Pancreas (tissue), 10 donors: ENCODE data around the gene BCAP31. TPM values are rescaled to one million over a fixed set of nuclear protein-coding genes. Genes with fewer than 3 reads are reported as not detected.
"Not testable (repeated sequence)": the region's sequence is repeated elsewhere in the genome, so short reads cannot be mapped to it uniquely, and the experiment has no call there.

Experiments
- ATAC-seq, 4 donors: fragments of 200-7000 bp; cut with Tn5 transposase; one replicate each; pipeline versions ENCODE4 v1.8.0 to v1.9.1; 2020; ENCODE audit warnings: mild to moderate bottlenecking in 4 of 4, moderate library complexity in 4 of 4
- DNase-seq, 6 donors: peaks; one replicate each; pipeline ENCODE4 v3.0.0-alpha.2; 2020
- FAIRE-seq: peaks from 2 replicates; lab custom pipeline; 2012; peaks lifted over from hg19 to GRCh38; lab: Jason Lieb, UNC
- H3K27ac ChIP-seq, 4 donors: fragments of 200-600 bp; sonication (generic); 1 replicate in 3 of 4; 2 replicates in 1 of 4; pipeline versions ENCODE4 v1.5.0 to v1.8.0; 2020
- H3K27me3 ChIP-seq, 4 donors: fragments of 200-600 bp; one replicate each; pipeline ENCODE4 v1.8.0; 2021
- H3K36me3 ChIP-seq, 3 donors: fragments of 200-600 bp; sonication (generic) in 1 of 3; one replicate each; pipeline versions ENCODE4 v1.5.0 to v1.8.0; 2020 to 2021
- H3K4me1 ChIP-seq, 3 donors: fragments of 200-600 bp; one replicate each; pipeline ENCODE4 v1.8.0; 2021
- H3K4me3 ChIP-seq, 4 donors: fragments of 200-600 bp; sonication (generic) in 2 of 4; one replicate each; pipeline versions ENCODE4 v1.5.0 to v1.8.0; 2020 to 2021
- H3K9me3 ChIP-seq, 4 donors: fragments of 200-600 bp; one replicate each; pipeline ENCODE4 v1.8.0; 2021
- WGBS, 2 donors: extraction: QIAGEN DNeasy Blood & Tissue Kit; methylation state at CpG; one replicate each; pipeline ENCODE4 v1.1.7; 2013; 5-methylcytosine and 5-hydroxymethylcytosine counted together
- intact Hi-C, 3 donors: fragments of 100-400 bp; cut with DNase I; formaldehyde crosslinking; loops; one replicate each; pipeline versions ENCODE4 v1.11.1 to v1.14.2; 2022
- polyA plus RNA-seq, 2 donors: library from polyadenylated mRNA; stranded (reverse); fragments of 200-250 nt; gene quantifications; one replicate each; pipeline ENCODE4 v1.2.3, GENCODE V29; 2013
- total RNA-seq, 6 donors: library from RNA; stranded (reverse); fragmentation: NEBNext Ultra II Directional in 4 of 6; extraction: Animal tissue kit (Norgen Biotek cat#: 25700) in 4 of 6; gene quantifications; one replicate each; pipeline versions ENCODE4 v1.2.1 to v1.2.4, GENCODE V29; 2021 to 2023
- TF ChIP-seq, protein P1 (sequence below), 4 donors: fragments of 200-600 bp; sonication (generic) in 3 of 4; IDR thresholded peaks; one replicate each; pipeline versions ENCODE4 v1.5.0 to v1.8.0; 2021; ENCODE audit warnings: antibody characterized with exemption in 4 of 4
- donor health status: healthy with polysubstance abuse.
- donor health status: DM: no; HTN: no; CAD: no; lungs with moderate emphysema.
- donor health status: DM: no; HTN: no; CAD: no.
- donor health status: control.
- donor health status: control.
- donor health status: Bipolar disorder and iron deficiency.
- donor health status: DM: yes; HTN: yes; CAD: no.
- donor health status: DM: no; HTN: no; CAD: no.
- donor health status: DM: no; HTN: no; CAD: no.
- donor health status: DM: yes; HTN: yes; CAD: no.

Gene BCAP31
- total and polyA plus RNA-seq, 8 donors = 66.3 to 118 (median 85.6) TPM

DNA sequence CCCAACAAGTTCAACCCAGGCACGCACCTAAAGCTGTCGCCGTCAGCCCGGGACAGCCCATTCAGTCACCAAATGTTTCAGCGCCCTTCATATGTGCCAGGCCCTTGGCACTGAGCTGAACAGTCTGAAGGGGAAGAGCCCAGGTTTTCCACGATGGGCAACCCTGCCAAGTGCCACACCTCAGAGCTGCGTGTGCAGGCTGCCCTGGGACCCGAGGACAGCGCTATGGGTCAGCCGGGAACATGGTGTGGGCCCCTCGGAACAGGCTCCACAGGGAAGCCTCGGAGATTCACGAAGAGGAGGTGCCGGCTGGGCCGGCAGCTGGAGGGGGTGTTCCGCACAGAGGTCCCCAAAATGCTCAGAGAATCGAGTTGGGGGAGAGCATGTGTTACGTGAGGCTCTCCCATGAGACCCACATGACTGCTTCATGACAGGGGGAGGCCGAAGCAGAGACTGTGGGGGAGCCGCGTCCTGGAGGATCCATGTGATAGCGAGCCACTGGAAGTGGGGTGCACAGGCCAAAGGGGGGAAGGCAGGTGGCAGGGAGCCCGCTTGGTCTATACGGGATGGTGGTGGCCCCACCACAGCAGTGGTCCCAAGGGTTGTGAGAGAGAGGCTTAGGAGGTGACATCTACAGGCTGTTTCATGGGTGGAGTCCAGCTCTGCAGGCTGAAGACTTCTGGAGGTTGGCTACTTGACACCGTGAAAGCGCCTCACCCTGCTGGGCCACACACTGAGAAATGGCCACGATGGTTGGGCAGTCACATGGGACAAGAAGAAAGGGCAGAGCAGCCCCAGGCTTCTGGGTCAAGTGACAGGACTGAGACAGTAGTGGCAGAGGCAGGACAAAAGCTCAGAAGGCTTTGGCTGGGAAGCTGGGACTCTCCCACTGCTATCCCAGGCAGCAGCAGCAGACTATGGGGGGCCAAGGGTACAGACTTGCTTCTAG is 14.2 kb downstream of the BCAP31 start:
- Histone ChIP-seq H3K9me3 (no peaks in the 10 kb centered on the region), H3K27me3 (no peaks in the 10 kb centered on the region), H3K36me3 (peaks cover 0 to 7% (median 6%) of the 10 kb centered on the region in 3 donors), H3K4me3 (no peak overlapping the region), H3K27ac (no peak overlapping the region), H3K4me1 (peaks cover 0 to 4% (median 0%) of the 10 kb centered on the region in 3 donors)
- WGBS, 2 donors = 80 to 85% methylated on average over 27 of the region's 27 CpGs
- intact Hi-C loops = no loop called here
- TF ChIP-seq, protein P1, sequence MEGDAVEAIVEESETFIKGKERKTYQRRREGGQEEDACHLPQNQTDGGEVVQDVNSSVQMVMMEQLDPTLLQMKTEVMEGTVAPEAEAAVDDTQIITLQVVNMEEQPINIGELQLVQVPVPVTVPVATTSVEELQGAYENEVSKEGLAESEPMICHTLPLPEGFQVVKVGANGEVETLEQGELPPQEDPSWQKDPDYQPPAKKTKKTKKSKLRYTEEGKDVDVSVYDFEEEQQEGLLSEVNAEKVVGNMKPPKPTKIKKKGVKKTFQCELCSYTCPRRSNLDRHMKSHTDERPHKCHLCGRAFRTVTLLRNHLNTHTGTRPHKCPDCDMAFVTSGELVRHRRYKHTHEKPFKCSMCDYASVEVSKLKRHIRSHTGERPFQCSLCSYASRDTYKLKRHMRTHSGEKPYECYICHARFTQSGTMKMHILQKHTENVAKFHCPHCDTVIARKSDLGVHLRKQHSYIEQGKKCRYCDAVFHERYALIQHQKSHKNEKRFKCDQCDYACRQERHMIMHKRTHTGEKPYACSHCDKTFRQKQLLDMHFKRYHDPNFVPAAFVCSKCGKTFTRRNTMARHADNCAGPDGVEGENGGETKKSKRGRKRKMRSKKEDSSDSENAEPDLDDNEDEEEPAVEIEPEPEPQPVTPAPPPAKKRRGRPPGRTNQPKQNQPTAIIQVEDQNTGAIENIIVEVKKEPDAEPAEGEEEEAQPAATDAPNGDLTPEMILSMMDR (IDR thresholded peaks at IDR 0.05) = no peak
- peak in 2 of 6 donors; percentile 23 to 56 for DNase-seq
- FAIRE-seq = no peak
- no peak for ATAC-seq

DNA sequence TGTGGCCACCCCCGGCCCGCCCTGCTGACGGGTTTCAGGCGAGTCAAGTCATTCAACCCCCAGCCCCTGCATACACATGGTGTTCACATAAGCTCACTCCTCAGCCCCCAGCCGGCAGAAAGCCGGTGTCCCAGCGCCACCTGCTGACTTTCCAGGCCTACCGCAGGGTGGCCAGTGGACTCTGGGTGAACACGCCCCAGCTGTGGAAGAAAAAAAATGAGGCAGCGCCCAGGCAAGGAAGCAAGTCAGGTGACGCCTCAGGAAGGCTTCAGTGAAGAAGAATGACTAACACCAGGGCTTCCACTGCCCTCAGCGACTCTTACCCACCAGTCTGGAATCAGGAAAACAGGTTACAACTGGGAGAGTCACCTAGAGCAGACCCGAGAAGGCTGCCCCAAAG is 15.8 kb downstream of the BCAP31 start:
- peaks cover 0 to 4% (median 0%) of the 10 kb centered on the region in 3 donors for H3K36me3 ChIP-seq
- no peak overlapping the region for H3K4me3 ChIP-seq
- peak; percentile 74 to 90 (median 82) for DNase-seq
- peak; percentile 82 to 94 (median 91) for ATAC-seq
- WGBS, 2 donors = 15 to 23% methylated on average over 13 of the region's 13 CpGs
- H3K9me3 ChIP-seq = no peaks in the 10 kb centered on the region
- no peaks in the 10 kb centered on the region for H3K27me3 ChIP-seq
- TF ChIP-seq, protein P1 (IDR thresholded peaks at IDR 0.05) = peak; percentile 35 to 54 (median 40)
- peaks cover 0 to 4% (median 0%) of the 10 kb centered on the region in 3 donors for H3K4me1 ChIP-seq
- intact Hi-C loops = no loop called here
- H3K27ac ChIP-seq = no peak overlapping the region
- FAIRE-seq = no peak

DNA sequence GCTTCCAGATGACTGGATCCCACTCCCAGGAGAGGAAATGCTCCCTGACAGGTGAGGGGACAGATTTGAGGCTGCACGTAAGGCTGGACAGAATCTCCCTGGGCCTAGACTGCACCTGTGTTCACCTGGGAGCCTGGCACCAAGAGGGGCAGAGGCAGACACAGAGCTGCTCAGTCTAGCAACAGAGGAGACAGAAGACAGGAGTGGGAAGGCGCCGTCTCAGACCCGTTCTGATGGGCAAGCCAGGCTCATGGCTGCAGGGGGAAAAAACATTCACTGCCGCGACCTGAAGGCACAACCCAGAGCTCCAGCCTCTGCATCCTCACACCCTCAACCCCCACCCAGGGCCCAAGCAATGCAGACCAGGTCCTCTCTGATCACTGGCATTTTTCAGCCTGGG is 16.8 kb downstream of the BCAP31 start:
- Histone ChIP-seq H3K4me1 (peaks cover 0 to 4% (median 0%) of the 10 kb centered on the region in 3 donors), H3K36me3 (peaks cover 0 to 4% (median 0%) of the 10 kb centered on the region in 3 donors), H3K27ac (no peak overlapping the region), H3K4me3 (no peak overlapping the region), H3K27me3 (no peaks in the 10 kb centered on the region), H3K9me3 (no peaks in the 10 kb centered on the region)
- intact Hi-C loops = no loop called here
- 92 to 93% methylated on average over 6 of the region's 6 CpGs for WGBS, 2 donors
- DNase-seq = peak in 1 of 6 donors; percentile 26
- no peak for FAIRE-seq
- TF ChIP-seq, protein P1 (IDR thresholded peaks at IDR 0.05) = no peak
- ATAC-seq = no peak

DNA sequence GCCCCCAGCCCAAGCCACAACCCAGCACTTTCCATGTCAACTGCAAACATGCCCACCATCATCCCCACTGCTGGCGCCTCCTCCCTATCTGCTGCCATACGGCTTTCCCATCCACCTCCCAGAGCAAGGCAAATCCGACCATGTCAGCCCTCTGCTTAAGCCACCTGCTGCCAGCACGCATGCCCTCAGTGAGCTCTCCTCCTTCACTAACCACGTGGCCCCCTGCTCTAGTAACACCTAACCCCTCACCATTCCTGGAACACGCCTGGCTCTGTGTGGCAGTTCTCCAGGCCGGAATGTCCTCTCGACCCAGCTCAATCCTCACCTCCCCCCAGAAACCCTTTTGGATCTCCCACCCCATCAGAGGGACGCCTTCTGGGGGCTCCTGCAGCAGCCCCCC is 17.4 kb downstream of the BCAP31 start:
- Histone ChIP-seq H3K4me1 (peaks cover 0 to 4% (median 0%) of the 10 kb centered on the region in 3 donors), H3K27me3 (no peaks in the 10 kb centered on the region), H3K27ac (no peak overlapping the region), H3K4me3 (no peak overlapping the region), H3K36me3 (peaks cover 0 to 4% (median 0%) of the 10 kb centered on the region in 3 donors), H3K9me3 (no peaks in the 10 kb centered on the region)
- ATAC-seq (no peak), DNase-seq (peak in 1 of 6 donors; percentile 36), FAIRE-seq (no peak)
- 69 to 82% methylated on average over 9 of the region's 9 CpGs for WGBS, 2 donors
- intact Hi-C loops = no loop called here
- TF ChIP-seq, protein P1 (IDR thresholded peaks at IDR 0.05) = no peak

DNA sequence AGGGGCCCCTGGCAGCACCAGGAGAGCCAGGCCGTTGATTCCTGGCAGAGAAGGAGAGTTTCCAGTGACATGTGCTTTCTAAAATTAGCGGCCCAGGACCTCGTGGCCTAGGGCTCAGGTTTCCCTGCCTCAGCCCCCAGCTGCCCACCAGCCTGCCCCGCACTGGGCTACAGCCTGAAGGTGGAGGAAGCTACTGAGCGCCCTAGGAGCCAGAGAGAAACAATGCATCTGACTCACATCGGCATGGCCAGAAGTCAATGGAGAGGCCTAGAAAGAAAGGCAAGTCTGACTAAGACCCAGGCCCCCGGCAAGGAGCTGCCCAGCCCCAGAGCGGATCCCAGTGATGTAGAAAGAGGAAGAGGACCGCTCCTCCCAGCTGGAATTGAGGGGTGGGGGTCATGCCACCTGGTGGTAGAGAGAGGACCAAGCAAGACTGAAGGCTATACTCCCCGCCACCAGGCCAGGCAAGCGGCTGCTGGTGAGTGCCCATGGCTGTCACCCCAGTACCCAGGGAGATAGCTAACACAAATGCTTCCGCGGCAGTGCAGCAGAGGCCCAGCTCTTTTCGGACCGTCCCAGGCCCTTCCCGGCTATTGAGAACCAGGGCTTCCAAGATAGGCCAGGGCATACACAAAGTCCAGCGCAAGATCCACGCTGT is 18.7 kb downstream of the BCAP31 start:
- H3K36me3 ChIP-seq, H3K27ac ChIP-seq, intact Hi-C loops, ATAC-seq, H3K27me3 ChIP-seq, H3K9me3 ChIP-seq, H3K4me3 ChIP-seq, H3K4me1 ChIP-seq, FAIRE-seq: not testable (repeated sequence)
- DNase-seq = peak in 1 of 6 donors; percentile 65
- WGBS, 2 donors = 82 to 83% methylated on average over 18 of the region's 18 CpGs

DNA sequence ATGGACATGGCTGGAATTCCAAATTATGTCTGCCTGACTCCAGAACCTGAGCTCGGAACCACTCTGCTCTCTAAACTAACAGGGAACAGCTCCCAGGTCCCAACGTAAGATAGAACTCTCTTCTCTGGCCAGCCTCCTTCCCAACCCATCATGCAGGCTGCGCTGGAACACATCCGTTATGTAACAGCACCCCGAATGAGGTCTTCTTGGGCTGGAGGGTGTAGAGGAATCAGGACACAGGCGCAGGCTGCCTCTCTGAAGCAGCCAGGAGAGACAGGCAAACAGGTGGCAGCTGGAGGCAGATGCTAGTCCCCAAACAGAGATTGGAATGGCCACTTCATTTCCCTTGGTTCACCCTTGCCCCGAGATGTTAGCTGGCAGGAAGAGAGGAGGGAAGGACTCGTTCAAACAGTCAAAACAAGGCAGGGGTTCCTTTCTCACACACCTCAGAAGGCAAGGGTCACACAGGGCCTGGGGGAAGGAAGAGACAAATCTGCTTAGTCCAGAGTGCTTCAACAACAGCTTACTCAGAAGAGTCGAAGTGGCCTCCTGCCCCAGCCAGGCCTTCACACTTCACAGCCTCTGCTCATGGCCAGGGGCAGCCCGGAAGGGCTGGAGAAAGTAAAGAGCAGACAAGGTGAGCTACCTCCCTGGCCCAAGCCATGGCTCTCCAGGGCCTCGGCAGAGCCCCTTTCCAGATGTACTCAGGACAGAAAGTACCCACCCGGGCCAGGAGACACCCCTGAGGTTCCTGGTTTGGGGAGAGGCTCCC is 19.4 kb downstream of the BCAP31 start:
- intact Hi-C loops, ATAC-seq, H3K27ac ChIP-seq, H3K4me3 ChIP-seq, DNase-seq, H3K4me1 ChIP-seq, H3K36me3 ChIP-seq, FAIRE-seq, H3K9me3 ChIP-seq, H3K27me3 ChIP-seq: not testable (repeated sequence)
- WGBS, 2 donors = 60 to 85% methylated on average over 11 of the region's 12 CpGs
